IMR-90 (cell line): ENCODE data around the gene DENND1A. TPM values are rescaled to one million over a fixed set of nuclear protein-coding genes. Genes with fewer than 3 reads are reported as not detected.

Experiments used
- ATAC-seq: fragments of 200-7000 bp; cut with Tn5 transposase; 2 replicates; pipeline ENCODE4 v1.9.1; 2020; ENCODE audit warnings: low read depth, mild to moderate bottlenecking, moderate library complexity
- BruUV-seq: library from RNA; stranded (reverse); fragments of 400-500 nt; replicated peaks from 2 replicates; lab custom pipeline; 2021; lab: Mats Ljungman, UMichigan
- CTCF ChIA-PET: fragments of 300-600 bp; formaldehyde crosslinking; extraction: SDS; loops from one replicate; lab custom pipeline; 2021; ENCODE audit warnings: antibody characterized with exemption; lab: Yijun Ruan, JAX
- POLR2A ChIA-PET: fragments of 300-600 bp; sonication (Branson Sonifier 250); formaldehyde crosslinking; loops from one replicate; lab custom pipeline; 2022; ENCODE audit warnings: antibody characterized with exemption; ENCODE audit not compliant: unreplicated experiment; lab: Charles Lee
- DNase-seq: peaks from one replicate; pipeline ENCODE4 v3.0.0; 2013
- H2AFZ ChIP-seq: replicated peaks from 2 replicates; pipeline ENCODE3; 2013; ENCODE audit warnings: low read length, mild to moderate bottlenecking; ENCODE audit not compliant: poor library complexity
- H2AK5ac ChIP-seq: 2 replicates; pipeline ENCODE4 v1.6.1; 2013; ENCODE audit warnings: low read depth, low read length, inconsistent platforms
- H2AK9ac ChIP-seq: replicated peaks from 2 replicates; pipeline ENCODE3; 2013; ENCODE audit warnings: mild to moderate bottlenecking, low read depth, low read length, moderate library complexity; ENCODE audit not compliant: poor library complexity
- H2BK120ac ChIP-seq: 2 replicates; pipeline ENCODE4 v1.6.1; 2013; ENCODE audit warnings: low read depth, low read length, inconsistent platforms
- H2BK15ac ChIP-seq: 3 replicates; pipeline ENCODE4 v1.6.1; 2013; ENCODE audit warnings: low read depth, low read length, inconsistent platforms
- H2BK20ac ChIP-seq: 2 replicates; pipeline ENCODE4 v1.6.1; 2013; ENCODE audit warnings: low read depth, mild to moderate bottlenecking, inconsistent platforms, low read length, moderate library complexity
- H2BK5ac ChIP-seq: 2 replicates; pipeline ENCODE4 v1.6.1; 2013; ENCODE audit warnings: mild to moderate bottlenecking, low read depth, low read length, inconsistent platforms; ENCODE audit not compliant: poor library complexity, severe bottlenecking
- H3K14ac ChIP-seq: replicated peaks from 2 replicates; pipeline ENCODE4 v1.6.1; 2013; ENCODE audit warnings: low read depth, low read length, inconsistent platforms
- H3K18ac ChIP-seq: 2 replicates; pipeline ENCODE4 v1.6.1; 2013; ENCODE audit warnings: low read depth, low read length, control low read depth
- H3K23ac ChIP-seq: 2 replicates; pipeline ENCODE4 v1.6.1; 2013; ENCODE audit warnings: low read depth, low read length, inconsistent platforms
- H3K27ac ChIP-seq: 2 replicates; pipeline ENCODE4 v1.5.1; 2013; ENCODE audit warnings: mild to moderate bottlenecking, control low read depth, low read length; ENCODE audit not compliant: insufficient read depth
- H3K27me3 ChIP-seq: 2 replicates; pipeline ENCODE4 v1.6.1; 2013; ENCODE audit warnings: low read length; ENCODE audit not compliant: control insufficient read depth, insufficient read depth
- H3K36me3 ChIP-seq: 2 replicates; pipeline ENCODE4 v1.6.1; 2013; ENCODE audit warnings: low read length, mixed read lengths; ENCODE audit not compliant: control insufficient read depth, insufficient read depth
- H3K4ac ChIP-seq: 2 replicates; pipeline ENCODE4 v1.6.1; 2013; ENCODE audit warnings: low read depth, low read length, inconsistent platforms
- H3K4me1 ChIP-seq: 2 replicates; pipeline ENCODE4 v1.6.1; 2013; ENCODE audit warnings: low read length, mixed read lengths; ENCODE audit not compliant: control insufficient read depth, insufficient read depth
- H3K4me2 ChIP-seq: 2 replicates; pipeline ENCODE4 v1.6.1; 2013; ENCODE audit warnings: low read depth, mild to moderate bottlenecking, control low read depth, low read length, moderate library complexity
- H3K4me3 ChIP-seq: 2 replicates; pipeline ENCODE4 v1.5.1; 2013; ENCODE audit warnings: low read depth, mild to moderate bottlenecking, control low read depth, low read length, moderate library complexity; ENCODE audit not compliant: insufficient read depth
- H3K56ac ChIP-seq: 2 replicates; pipeline ENCODE4 v1.6.1; 2013; ENCODE audit warnings: low read length, inconsistent platforms; ENCODE audit not compliant: insufficient read depth; ENCODE audit errors: extremely low read depth
- H3K79me1 ChIP-seq, 2 experiments: 2 replicates each; pipeline ENCODE4 v1.6.1; 2013; ENCODE audit warnings: low read length in 2 of 2, inconsistent platforms in 1 of 2, low read depth in 1 of 2
- H3K9ac ChIP-seq: 2 replicates; pipeline ENCODE4 v1.6.1; 2013; ENCODE audit warnings: low read depth, low read length, control low read depth
- H3K9me1 ChIP-seq: 2 replicates; pipeline ENCODE4 v1.6.1; 2013; ENCODE audit warnings: low read length, inconsistent platforms; ENCODE audit not compliant: insufficient read depth
- H3K9me3 ChIP-seq: 2 replicates; pipeline ENCODE4 v1.6.1; 2013; ENCODE audit warnings: low read length; ENCODE audit not compliant: control insufficient read depth, insufficient read depth
- H4K20me1 ChIP-seq: 2 replicates; pipeline ENCODE4 v1.6.1; 2013; ENCODE audit warnings: low read length, inconsistent platforms; ENCODE audit not compliant: insufficient read depth
- H4K5ac ChIP-seq: 2 replicates; pipeline ENCODE4 v1.6.1; 2013; ENCODE audit warnings: mild to moderate bottlenecking, low read depth, low read length, control low read depth
- H4K8ac ChIP-seq, 2 experiments: 2 replicates each; pipeline ENCODE4 v1.6.1; 2013; ENCODE audit warnings: low read depth in 2 of 2, low read length in 2 of 2, control low read depth in 1 of 2, inconsistent platforms in 1 of 2
- H4K91ac ChIP-seq: 2 replicates; pipeline ENCODE4 v1.6.1; 2013; ENCODE audit warnings: low read depth, low read length, inconsistent platforms; ENCODE audit not compliant: insufficient read depth
- BHLHE40 ChIP-seq: fragments of 150-350 bp; IDR thresholded peaks from 2 replicates; pipeline ENCODE4 v1.6.1; 2016; ENCODE audit warnings: mild to moderate bottlenecking, low read depth, low read length
- CEBPB ChIP-seq: IDR thresholded peaks from 2 replicates; pipeline ENCODE4 v1.6.1; 2012; ENCODE audit warnings: low read depth, low read length, improper control_type of control experiment
- CHD1 ChIP-seq: IDR thresholded peaks from 2 replicates; pipeline ENCODE4 v1.6.1; 2012; ENCODE audit warnings: low read depth, low read length, improper control_type of control experiment
- FOS ChIP-seq: fragments of 150-350 bp; IDR thresholded peaks from 2 replicates; pipeline ENCODE4 v1.6.1; 2016; ENCODE audit warnings: low read depth, low read length
- MAFK ChIP-seq: IDR thresholded peaks from 2 replicates; pipeline ENCODE4 v1.6.1; 2012; ENCODE audit warnings: low read depth, low read length, improper control_type of control experiment
- MAZ ChIP-seq: IDR thresholded peaks from 2 replicates; pipeline ENCODE4 v1.6.1; 2012; ENCODE audit warnings: low read depth, mild to moderate bottlenecking, low read length, improper control_type of control experiment, moderate library complexity, borderline replicate concordance
- MXI1 ChIP-seq: IDR thresholded peaks from 2 replicates; pipeline ENCODE4 v1.6.1; 2012; ENCODE audit warnings: low read depth, mild to moderate bottlenecking, low read length, moderate library complexity, borderline replicate concordance
- NFE2L2 ChIP-seq: fragments of 150-350 bp; IDR thresholded peaks from 2 replicates; pipeline ENCODE4 v1.6.1; 2016; ENCODE audit warnings: low read depth, mild to moderate bottlenecking, low read length
- POLR2A ChIP-seq: IDR thresholded peaks from 2 replicates; pipeline ENCODE4 v1.6.1; 2012; ENCODE audit warnings: mild to moderate bottlenecking, low read depth, low read length
- RAD21 ChIP-seq: IDR thresholded peaks from 2 replicates; pipeline ENCODE4 v1.6.1; 2012; ENCODE audit warnings: low read length, improper control_type of control experiment
- RCOR1 ChIP-seq: IDR thresholded peaks from 2 replicates; pipeline ENCODE4 v1.6.1; 2012; ENCODE audit warnings: mild to moderate bottlenecking, low read length, improper control_type of control experiment; ENCODE audit not compliant: insufficient replicate concordance
- RFX5 ChIP-seq: IDR thresholded peaks from 2 replicates; pipeline ENCODE4 v1.8.0; 2012; ENCODE audit warnings: low read depth, mild to moderate bottlenecking, low read length, moderate library complexity
- WGBS, 2 experiments: methylation state at CpG; one replicate each; pipeline versions ENCODE4 v1.1.5 to v1.1.7; 2013; ENCODE audit warnings: missing lambda C conversion rate in 2 of 2; ENCODE audit not compliant: insufficient read length in 1 of 2; ENCODE audit errors: extremely low coverage in 2 of 2; 5-methylcytosine and 5-hydroxymethylcytosine counted together
- dilution Hi-C: fragments of 300-500 bp; cut with HindIII; formaldehyde crosslinking; loops from one replicate; pipeline ENCODE4 v1.14.3; 2018; ENCODE audit warnings: low sequenced_read_pairs; ENCODE audit not compliant: unreplicated experiment
- in situ Hi-C: fragments of 300-500 bp; cut with MboI; formaldehyde crosslinking; loops from 3 replicates; pipeline ENCODE4 v1.14.3; 2019; ENCODE audit warnings: low sequenced_read_pairs, inconsistent platforms, mixed read lengths
- intact Hi-C: fragments of 100-400 bp; cut with micrococcal nuclease; formaldehyde crosslinking; loops from 2 replicates; pipeline ENCODE4 v1.10.0; 2022
- polyA plus RNA-seq, 3 experiments: library from polyadenylated mRNA; depleted of rRNA; stranded (reverse); fragments of >200 nt; gene quantifications; 2 replicates each; pipeline ENCODE4 v1.2.3, GENCODE V29; 2012; ENCODE audit warnings: low replicate concordance in 1 of 3
- total RNA-seq: library from RNA; depleted of rRNA; stranded (reverse); fragments of >200 nt; gene quantifications from 2 replicates; pipeline ENCODE4 v1.2.3, GENCODE V29; 2012
- TF ChIP-seq, protein P1 (sequence below): conservative IDR thresholded peaks from 2 replicates; pipeline ENCODE4 v1.5.1; 2012; ENCODE audit warnings: mild to moderate bottlenecking, low read depth, low read length, improper control_type of control experiment
- TF ChIP-seq, protein P2 (sequence below): fragments of 150-350 bp; IDR thresholded peaks from 2 replicates; pipeline ENCODE4 v1.6.1; 2016; ENCODE audit warnings: low read depth, mild to moderate bottlenecking, low read length, moderate library complexity, borderline replicate concordance

The DENND1A gene
- total and polyA plus RNA-seq, 2 of the 4 experiments (the other 2 are of a cell fraction): 21.4 to 27.6 TPM

DNA sequence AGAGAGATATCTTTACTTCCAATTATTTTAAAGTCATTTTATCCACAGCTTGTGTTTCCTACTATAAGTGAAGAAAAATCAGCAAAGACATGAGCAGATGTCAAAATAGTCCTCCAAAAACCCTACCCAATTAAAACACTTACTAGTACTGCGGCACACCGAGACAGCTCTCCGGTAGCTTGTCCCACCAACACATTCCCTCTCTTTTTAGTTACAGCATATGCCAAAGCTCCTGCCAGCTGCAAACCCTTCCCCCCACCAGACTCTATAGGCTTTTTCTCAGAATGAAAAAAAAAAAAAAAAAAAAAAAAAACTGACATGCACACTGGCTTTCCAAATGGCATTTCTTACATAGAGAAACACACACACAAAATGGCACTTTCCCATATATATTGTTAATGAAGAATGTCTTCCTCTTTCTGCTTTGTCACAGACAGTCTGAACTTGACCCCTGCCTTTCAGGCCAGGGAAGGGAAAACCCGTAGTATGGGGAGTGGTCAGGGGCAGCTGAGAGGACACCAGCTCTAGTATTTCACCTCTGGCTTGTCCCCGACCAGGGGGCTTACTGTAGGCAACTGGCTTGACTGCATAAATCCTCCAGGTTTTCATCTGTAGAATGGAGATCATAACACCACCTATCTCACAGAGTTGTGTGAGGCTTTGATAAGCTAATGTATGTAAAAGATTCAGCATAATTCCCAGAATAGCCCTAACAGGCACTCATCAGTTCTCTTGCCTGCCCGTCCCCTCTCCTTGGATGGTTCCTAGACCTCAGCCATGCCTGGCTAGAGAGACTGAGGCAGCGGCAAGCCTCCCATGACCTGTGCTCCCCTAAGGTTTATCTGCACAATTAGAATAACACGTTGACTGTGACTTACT, 340.3 kb downstream of the DENND1A start (continued):
- TF ChIP-seq RAD21: no peak

DNA sequence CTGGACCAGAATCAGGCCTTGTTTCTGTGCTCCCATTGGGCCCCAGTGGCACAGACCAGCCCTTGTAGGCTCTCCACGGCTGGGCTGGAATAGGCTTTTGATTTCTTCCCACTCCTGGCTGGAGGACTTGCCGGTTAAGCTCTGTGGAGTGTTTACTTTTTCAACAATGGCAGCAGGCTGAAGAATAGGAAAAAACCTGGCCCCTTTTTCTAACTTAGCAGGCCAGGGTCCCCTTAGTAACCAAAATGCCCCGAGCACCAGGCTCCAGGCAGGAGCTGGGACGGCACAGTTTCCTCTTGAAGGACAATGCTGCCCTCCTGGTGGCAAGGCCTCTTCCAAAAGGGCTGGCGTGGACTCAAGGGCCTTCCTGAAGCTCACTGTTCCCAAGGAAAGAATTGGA, 343.7 kb downstream of the DENND1A start:
- Histone ChIP-seq H4K8ac (no peak overlapping the region), H3K18ac (no peak overlapping the region), H4K20me1 (no peaks in the 10 kb centered on the region), H3K9me1 (no peaks in the 10 kb centered on the region), H4K91ac (no peak overlapping the region), H3K23ac (no peak overlapping the region), H3K14ac (no peak overlapping the region), H3K4ac (no peak overlapping the region), H2BK120ac (no peak overlapping the region), H3K27me3 (no peaks in the 10 kb centered on the region), H3K4me1 (no peaks in the 10 kb centered on the region), H4K5ac (no peak overlapping the region), H2BK5ac (no peak overlapping the region), H3K9me3 (peaks cover 4% of the 10 kb centered on the region; the same call in 1 of the 2 replicates), H2AK5ac (no peak overlapping the region), H2AFZ (no peak overlapping the region), H3K27ac (no peak overlapping the region), H3K4me2 (no peak overlapping the region), H2BK15ac (no peak overlapping the region), H3K79me1 (no peaks in the 10 kb centered on the region), H3K36me3 (peaks cover 3% of the 10 kb centered on the region; the same call in 1 of the 2 replicates), H2BK20ac (no peak overlapping the region), H2AK9ac (no peak overlapping the region), H3K9ac (no peak overlapping the region), H3K56ac (no peak overlapping the region), H3K4me3 (no peak overlapping the region)
- in situ Hi-C loops (no loop called here), dilution Hi-C loops (no loop called here), intact Hi-C loops (no loop called here)
- ChIA-PET CTCF (no interaction called here), POLR2A (no interaction called here)
- DNase-seq: no peak
- ATAC-seq: no peak
- 100% methylated on average over 2 of the region's 5 CpGs; no CpG with 5 or more reads in 1 of the 2 experiments for WGBS, 2 experiments
- no TSS peak for BruUV-seq
- no peak for TF ChIP-seq RFX5
- no peak for TF ChIP-seq RAD21
- no peak for TF ChIP-seq BHLHE40
- no peak for TF ChIP-seq CHD1
- TF ChIP-seq MAZ: no peak
- TF ChIP-seq CEBPB: no peak
- no peak for TF ChIP-seq MAFK
- TF ChIP-seq, protein P1, sequence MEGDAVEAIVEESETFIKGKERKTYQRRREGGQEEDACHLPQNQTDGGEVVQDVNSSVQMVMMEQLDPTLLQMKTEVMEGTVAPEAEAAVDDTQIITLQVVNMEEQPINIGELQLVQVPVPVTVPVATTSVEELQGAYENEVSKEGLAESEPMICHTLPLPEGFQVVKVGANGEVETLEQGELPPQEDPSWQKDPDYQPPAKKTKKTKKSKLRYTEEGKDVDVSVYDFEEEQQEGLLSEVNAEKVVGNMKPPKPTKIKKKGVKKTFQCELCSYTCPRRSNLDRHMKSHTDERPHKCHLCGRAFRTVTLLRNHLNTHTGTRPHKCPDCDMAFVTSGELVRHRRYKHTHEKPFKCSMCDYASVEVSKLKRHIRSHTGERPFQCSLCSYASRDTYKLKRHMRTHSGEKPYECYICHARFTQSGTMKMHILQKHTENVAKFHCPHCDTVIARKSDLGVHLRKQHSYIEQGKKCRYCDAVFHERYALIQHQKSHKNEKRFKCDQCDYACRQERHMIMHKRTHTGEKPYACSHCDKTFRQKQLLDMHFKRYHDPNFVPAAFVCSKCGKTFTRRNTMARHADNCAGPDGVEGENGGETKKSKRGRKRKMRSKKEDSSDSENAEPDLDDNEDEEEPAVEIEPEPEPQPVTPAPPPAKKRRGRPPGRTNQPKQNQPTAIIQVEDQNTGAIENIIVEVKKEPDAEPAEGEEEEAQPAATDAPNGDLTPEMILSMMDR: no peak
- TF ChIP-seq, protein P2, sequence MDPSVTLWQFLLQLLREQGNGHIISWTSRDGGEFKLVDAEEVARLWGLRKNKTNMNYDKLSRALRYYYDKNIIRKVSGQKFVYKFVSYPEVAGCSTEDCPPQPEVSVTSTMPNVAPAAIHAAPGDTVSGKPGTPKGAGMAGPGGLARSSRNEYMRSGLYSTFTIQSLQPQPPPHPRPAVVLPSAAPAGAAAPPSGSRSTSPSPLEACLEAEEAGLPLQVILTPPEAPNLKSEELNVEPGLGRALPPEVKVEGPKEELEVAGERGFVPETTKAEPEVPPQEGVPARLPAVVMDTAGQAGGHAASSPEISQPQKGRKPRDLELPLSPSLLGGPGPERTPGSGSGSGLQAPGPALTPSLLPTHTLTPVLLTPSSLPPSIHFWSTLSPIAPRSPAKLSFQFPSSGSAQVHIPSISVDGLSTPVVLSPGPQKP: no peak
- no peak for TF ChIP-seq FOS
- no peak for TF ChIP-seq RCOR1
- no peak for TF ChIP-seq NFE2L2
- no peak for TF ChIP-seq POLR2A
- no peak for TF ChIP-seq MXI1
